Osteoblast (primary cell): ENCODE measurements around the gene IMPDH2. TPM values are rescaled to one million over a fixed set of nuclear protein-coding genes. Genes with fewer than 3 reads are reported as not detected.

Experiments used
- DNase-seq: peaks from one replicate; pipeline ENCODE4 v3.0.0; 2011; ENCODE audit warnings: low spot score, mixed read lengths; ENCODE audit not compliant: insufficient read length; ENCODE audit errors: missing footprints
- H2AFZ ChIP-seq: 2 replicates; pipeline ENCODE4 v1.6.0; 2011; ENCODE audit warnings: mild to moderate bottlenecking, low read length
- H3K27ac ChIP-seq: 2 replicates; pipeline ENCODE4 v1.5.1; 2011; ENCODE audit warnings: mild to moderate bottlenecking, low read depth, low read length, moderate library complexity
- H3K27me3 ChIP-seq: 2 replicates; pipeline ENCODE4 v1.6.0; 2012; ENCODE audit warnings: mild to moderate bottlenecking, control low read depth, inconsistent platforms, low read length, moderate library complexity; ENCODE audit not compliant: insufficient read depth
- H3K36me3 ChIP-seq: 2 replicates; pipeline ENCODE4 v1.5.1; 2011; ENCODE audit warnings: mild to moderate bottlenecking, low read length, control low read depth, moderate library complexity; ENCODE audit not compliant: insufficient read depth
- H3K4me1 ChIP-seq: 2 replicates; pipeline ENCODE4 v1.5.1; 2011; ENCODE audit warnings: mild to moderate bottlenecking, low read length, control low read depth, moderate library complexity; ENCODE audit not compliant: insufficient read depth
- H3K4me2 ChIP-seq: 2 replicates; pipeline ENCODE4 v1.6.0; 2011; ENCODE audit warnings: mild to moderate bottlenecking, low read length; ENCODE audit not compliant: insufficient read depth
- H3K4me3 ChIP-seq: fragments of 200-600 bp; sonication (generic); 3 replicates; pipeline ENCODE4 v1.5.1; 2012; ENCODE audit warnings: mild to moderate bottlenecking, low read length, inconsistent platforms; ENCODE audit not compliant: insufficient read depth
- H3K79me2 ChIP-seq: 2 replicates; pipeline ENCODE4 v1.6.0; 2012; ENCODE audit warnings: mild to moderate bottlenecking, low read length, control low read depth, inconsistent platforms; ENCODE audit not compliant: insufficient read depth
- H3K9me3 ChIP-seq: 2 replicates; pipeline ENCODE4 v1.5.1; 2011; ENCODE audit warnings: low read depth, low read length, control low read depth
- H4K20me1 ChIP-seq: 2 replicates; pipeline ENCODE4 v1.6.0; 2012; ENCODE audit warnings: mild to moderate bottlenecking, low read length, control low read depth; ENCODE audit not compliant: insufficient read depth
- CTCF ChIP-seq: IDR thresholded peaks from 2 replicates; pipeline ENCODE4 v1.5.1; 2011; ENCODE audit warnings: mild to moderate bottlenecking, low read depth, low read length, moderate library complexity; ENCODE audit errors: extremely low read depth
- total RNA-seq: library from RNA; depleted of rRNA; stranded (reverse); fragments of >200 nt; gene quantifications from 2 replicates; pipeline ENCODE4 v1.2.3, GENCODE V29; 2012

The IMPDH2 gene
- total RNA-seq, 1 donor = 273 TPM

GRCh38 chr3:48984663-48985062 lies 44.5 kb downstream of the IMPDH2 start:
- DNase-seq = no peak
- TF ChIP-seq CTCF = no peak
- Histone ChIP-seq H3K27ac (no peak overlapping the region), H3K4me3 (no peak overlapping the region), H3K4me1 (peaks cover 8% of the 10 kb centered on the region), H3K4me2 (no peak overlapping the region), H2AFZ (no peak overlapping the region), H3K27me3 (no peaks in the 10 kb centered on the region), H3K9me3 (no peaks in the 10 kb centered on the region), H3K36me3 (peaks cover 55% of the 10 kb centered on the region), H4K20me1 (peaks cover 2% of the 10 kb centered on the region), H3K79me2 (peaks cover 5% of the 10 kb centered on the region)

- no peak for TF ChIP-seq CTCF
- no peak for DNase-seq
- Histone ChIP-seq H3K27me3 (no peaks in the 10 kb centered on the region), H3K9me3 (no peaks in the 10 kb centered on the region), H3K27ac (no peak overlapping the region), H3K4me2 (no peak overlapping the region), H3K4me1 (no peaks in the 10 kb centered on the region), H2AFZ (no peak overlapping the region), H3K79me2 (no peaks in the 10 kb centered on the region), H4K20me1 (peaks cover 2% of the 10 kb centered on the region), H3K4me3 (no peak overlapping the region), H3K36me3 (peaks cover 66% of the 10 kb centered on the region)
These were observed 46.1 kb downstream of the IMPDH2 start for GRCh38 chr3:48983096-48983495.

GRCh38 chr3:48982686-48983085 lies 46.5 kb downstream of the IMPDH2 start:
- Histone ChIP-seq H4K20me1 (peaks cover 2% of the 10 kb centered on the region), H3K4me2 (no peak overlapping the region), H3K4me3 (no peak overlapping the region), H2AFZ (no peak overlapping the region), H3K27ac (no peak overlapping the region), H3K79me2 (no peaks in the 10 kb centered on the region), H3K9me3 (no peaks in the 10 kb centered on the region), H3K27me3 (no peaks in the 10 kb centered on the region), H3K4me1 (no peaks in the 10 kb centered on the region), H3K36me3 (peaks cover 70% of the 10 kb centered on the region)
- TF ChIP-seq CTCF = no peak
- DNase-seq = no peak

- Histone ChIP-seq H2AFZ (no peak overlapping the region), H3K27me3 (no peaks in the 10 kb centered on the region), H3K36me3 (peaks cover 73% of the 10 kb centered on the region), H3K79me2 (no peaks in the 10 kb centered on the region), H3K27ac (no peak overlapping the region), H3K9me3 (no peaks in the 10 kb centered on the region), H4K20me1 (peaks cover 2% of the 10 kb centered on the region), H3K4me3 (no peak overlapping the region), H3K4me1 (no peaks in the 10 kb centered on the region), H3K4me2 (no peak overlapping the region)
- DNase-seq = no peak
- no peak for TF ChIP-seq CTCF
These were observed 47.2 kb downstream of the IMPDH2 start for GRCh38 chr3:48982016-48982415.
